GM10847 (cell line): ENCODE data around the gene MITD1.

Source experiments
- POLR2A ChIP-seq: IDR thresholded peaks from 2 replicates; pipeline ENCODE4 v1.6.1; 2011; ENCODE audit not compliant: insufficient read length; ENCODE audit errors: extremely low read depth

The MITD1 gene

DNA sequence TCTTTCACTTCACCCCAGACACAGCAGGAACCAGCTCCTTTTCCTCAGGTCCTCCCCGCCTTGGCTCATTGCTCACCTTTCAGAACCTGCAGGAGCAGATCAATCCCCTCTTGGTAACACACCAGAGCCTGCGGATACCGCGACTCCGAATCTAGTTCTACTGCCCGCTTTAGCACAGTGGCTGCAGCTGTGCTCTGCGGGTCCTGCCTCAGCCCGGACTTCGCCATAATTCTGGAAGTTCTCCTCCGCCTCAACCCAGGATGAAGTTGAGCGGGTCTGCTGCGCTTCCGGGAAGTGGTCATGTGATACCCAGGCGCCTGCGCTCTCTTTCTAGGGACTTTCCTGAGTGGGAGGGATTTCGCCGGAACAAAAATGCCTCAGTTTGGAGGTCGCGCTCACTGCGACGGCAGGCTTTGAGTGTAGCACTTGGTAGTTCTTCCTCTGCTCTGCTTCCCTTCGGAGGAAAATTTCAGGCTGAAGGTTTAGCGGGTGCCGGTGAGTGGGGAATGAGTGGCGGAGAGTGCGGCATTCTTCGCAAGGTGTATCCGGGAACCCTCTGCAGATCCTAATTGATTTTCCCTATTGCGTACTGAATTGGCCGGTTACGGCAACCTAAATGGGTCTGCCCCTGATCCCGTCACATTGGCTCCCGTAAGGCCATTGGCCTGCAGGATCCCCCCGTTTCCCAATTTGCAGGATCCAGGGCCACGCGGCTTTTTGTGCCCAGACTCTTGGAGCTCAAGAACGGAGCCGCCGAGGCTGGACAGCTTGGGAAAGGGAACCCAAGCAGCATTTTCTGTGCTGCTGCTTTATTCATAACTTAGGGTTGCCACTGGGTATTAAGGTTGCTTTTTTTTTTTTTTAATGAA, at the start of gene MITD1, which contains the start of gene MRPL30:
TSS of gene MITD1 (minus strand) at position 304 of the 869 bp plus-strand sequence. CDS start at position 227, 77 bp downstream.
TSS of gene MRPL30 (plus strand) at position 430 of the 869 bp plus-strand sequence. CDS start 5,020 bp downstream, outside the sequence.
- TF ChIP-seq POLR2A = peak; percentile 83

DNA sequence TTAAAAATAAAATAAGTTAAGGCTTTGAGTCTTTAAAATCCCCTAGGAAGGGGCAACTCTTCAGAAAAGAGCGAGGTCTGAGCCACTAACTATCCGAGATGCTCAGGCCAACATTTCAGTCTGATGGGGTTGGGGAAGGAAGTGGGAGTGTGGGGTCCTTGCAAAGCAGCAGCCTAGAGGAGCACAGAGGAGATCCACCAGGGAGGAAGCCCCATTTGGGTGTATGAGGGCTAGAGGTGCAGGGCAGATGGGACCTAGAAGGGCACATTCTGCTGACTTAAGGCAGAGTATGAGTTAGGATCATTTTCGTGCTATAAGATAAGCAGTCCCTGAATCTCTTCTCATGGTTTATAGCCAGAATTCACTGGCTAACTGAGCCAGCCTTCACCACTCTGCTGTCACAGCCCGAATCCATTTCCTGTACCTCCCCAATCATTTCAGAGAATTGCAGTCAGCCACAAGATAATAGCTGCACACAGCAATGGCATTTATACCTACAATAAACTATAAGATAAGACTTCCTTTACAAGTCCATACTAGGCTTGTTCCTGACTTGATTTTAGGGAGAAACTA, 37.2 kb upstream of the MITD1 start:
- no peak for TF ChIP-seq POLR2A

DNA sequence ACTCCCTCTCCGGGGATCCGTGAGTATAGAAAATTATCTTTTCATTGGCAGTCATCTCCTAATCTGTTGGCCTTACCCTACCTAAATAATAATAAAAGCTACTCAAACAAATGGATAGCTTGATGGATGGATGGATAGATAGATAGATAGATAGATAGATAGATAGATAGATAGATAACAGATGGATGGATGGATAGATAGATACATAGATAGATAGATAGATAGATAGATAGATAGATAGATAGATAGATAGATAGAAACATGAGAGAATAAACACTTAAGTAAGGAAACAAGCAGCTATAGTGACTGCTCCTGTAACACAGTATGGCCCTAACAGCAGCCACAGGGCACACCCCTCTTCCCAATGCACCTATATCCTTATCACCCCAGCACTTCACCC, 35.2 kb upstream of the MITD1 start:
- TF ChIP-seq POLR2A = no peak

DNA sequence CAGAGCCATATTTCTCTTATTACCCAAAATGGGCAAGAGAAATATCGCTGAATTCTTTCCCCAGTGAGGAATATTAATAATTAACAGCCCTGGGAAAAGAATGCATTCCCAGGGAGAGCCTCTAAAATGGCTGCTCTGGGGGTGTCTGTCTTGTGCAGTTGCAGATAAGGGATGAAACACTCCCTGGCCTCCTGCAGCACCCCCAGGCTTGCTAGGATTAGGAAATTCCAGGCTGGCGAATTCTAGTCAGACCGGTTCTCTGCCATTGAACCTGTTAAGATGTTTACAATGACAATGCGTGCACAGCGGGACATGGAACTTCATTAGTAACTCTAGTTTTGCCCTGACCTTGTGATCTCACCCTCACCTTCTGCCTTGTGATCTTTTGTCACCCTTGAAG, 24.6 kb upstream of the MITD1 start:
- TF ChIP-seq POLR2A = no peak

DNA sequence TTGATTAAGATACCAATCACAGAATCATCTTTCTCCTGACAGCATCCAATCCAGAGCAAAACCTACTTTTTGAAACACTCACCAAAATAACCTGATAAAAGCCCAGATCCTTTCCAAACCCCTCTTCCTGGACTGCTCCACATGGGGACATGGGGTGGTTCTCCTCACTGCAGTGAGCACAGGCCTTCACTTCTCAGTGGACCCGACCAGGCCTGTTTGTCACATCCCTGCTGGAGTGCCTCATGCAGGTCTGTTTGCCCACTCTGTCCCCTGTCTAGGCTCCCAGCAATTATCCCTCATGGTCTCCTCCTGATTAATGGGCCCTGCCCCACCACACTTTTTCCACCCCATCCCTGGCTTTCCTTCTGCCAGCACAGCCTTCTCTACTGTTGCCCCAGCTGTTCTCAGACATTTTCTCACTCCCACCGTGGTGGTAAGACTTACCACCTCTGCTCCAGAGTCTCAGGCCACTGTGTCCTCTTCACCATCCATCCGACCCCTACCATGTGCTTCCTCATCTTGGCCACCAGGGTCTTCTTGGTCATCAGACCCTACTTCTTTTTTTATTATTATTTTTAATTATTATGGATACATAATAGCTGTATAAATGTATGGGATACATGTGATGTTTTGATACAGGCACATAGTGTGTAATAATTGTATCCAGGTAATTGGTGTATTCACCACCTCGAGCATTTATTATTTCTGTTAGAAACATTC, 21.3 kb upstream of the MITD1 start:
- TF ChIP-seq POLR2A = no peak

DNA sequence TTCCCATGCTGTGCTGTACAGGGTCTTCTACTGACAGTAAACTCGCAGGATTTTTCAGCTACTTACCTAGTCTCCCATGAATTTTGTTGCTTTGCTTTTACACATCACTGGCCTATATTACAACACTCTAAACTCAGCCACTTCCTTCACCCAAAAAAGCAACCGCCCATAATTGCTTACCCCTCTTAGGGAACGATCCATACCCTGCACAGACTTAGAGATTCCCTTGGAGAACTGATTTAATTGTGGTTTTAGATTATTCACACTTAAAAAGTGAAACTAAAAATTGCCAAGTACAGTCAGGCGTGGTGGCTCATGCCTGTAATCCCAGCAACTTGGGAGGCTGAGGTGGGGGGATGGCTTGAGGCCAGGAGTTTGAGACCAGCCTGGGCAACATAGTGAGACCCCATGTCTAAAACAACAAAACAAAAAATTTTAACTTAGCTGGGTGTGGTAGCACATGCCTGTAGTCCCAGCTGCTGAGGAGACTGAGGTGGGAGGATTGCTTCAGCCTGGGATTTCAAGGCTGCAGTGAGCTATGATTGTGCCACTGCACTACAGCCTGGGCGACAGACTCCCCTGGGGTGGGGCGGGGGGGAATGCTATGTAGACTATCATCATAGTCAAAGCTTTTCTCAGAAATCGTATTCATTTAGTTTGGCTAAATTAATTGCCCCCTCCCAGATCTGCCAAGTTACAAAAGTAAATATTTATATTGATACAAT, 19.4 kb upstream of the MITD1 start:
- no peak for TF ChIP-seq POLR2A

DNA sequence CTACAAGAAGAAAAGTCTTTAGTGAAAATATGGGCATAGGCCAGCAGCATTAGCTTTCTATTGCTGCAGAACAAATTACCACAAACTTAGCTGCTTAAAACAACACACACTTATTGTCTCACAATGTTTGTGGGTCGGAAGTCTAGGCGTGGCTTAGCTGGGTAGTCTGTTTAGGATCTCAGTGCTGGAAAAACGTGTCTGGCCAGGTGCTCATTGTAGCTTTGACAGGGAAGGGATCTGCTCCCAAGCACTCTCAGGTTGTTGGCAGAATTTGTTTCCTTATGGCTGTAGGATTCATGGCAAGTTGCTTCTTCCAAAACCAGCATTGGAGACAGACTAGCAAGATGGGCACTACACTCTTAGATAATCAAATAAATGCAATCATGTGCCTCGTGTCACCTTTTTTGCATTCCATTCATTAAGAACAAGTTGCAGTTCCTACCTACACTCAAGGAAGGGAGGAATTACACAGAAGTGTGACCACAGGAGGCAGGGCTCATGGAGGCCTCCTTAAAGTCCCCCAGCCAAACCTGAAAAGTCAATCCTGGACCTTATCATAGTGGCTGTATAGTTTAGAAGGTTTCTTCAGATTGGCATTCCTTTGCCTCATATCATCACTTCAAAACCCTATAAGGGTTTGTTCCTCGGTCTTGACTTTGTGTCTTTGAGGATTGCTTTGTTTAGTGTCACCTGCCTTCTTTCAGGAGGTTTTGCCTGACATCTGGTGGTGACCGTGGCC, 17.4 kb upstream of the MITD1 start:
- TF ChIP-seq POLR2A = no peak

DNA sequence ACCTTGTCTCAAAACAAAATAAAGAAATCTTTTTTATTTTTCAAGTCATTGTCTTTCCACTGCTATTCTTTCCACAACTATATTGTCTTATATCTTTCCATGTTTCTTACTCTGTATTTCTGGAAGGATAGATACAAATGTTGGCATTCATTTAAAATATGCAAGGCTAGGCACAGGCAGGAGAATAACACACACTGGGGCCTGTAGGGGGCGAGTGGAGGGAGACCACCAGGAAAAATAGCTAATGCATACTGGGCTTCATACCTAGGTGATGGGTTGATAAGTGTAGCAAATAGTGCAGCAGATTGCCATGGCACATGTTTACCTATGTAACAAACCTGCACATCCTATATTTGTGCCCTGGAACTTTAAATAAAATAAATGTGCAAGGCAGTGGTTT, 9.7 kb upstream of the MITD1 start:
- TF ChIP-seq POLR2A = no peak

DNA sequence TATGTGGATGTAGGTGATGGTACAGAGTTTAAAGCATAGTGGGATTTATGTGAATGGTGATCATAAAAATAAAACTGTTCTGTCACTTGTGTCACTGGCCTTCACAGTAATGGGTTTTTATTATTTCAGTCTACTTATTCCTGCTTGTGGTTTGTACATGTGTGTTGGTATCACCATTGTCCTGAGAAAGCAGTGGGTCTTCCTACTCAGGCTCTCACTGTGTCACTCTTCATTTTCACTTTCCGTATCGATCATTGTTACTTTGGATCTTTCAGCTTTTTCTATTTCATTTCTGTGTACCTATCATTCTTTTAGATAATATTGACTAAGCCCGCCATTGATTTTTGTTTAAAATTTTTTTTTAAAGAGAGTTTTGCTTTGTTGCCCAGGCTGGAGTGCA, 7.5 kb upstream of the MITD1 start:
- TF ChIP-seq POLR2A = no peak

DNA sequence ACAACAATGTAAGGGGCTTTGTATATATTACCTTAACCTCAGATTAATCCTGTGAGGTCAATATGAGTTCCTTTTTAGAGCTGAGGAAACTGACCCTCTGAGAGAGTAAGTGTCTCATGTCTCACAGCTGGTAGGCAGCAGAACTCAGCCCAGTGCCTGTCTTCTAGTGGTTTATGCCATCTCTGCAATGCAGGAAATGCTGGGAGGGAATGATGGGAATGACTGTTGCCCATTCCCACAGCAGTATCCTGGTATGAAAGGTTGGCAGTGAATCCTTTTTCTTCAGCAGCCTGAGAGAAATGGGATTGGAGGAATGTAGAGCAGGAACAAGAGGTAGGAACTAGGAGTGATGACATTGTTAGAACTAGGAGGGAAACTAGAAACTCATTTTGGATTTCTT, 6.2 kb upstream of the MITD1 start:
- TF ChIP-seq POLR2A = no peak

DNA sequence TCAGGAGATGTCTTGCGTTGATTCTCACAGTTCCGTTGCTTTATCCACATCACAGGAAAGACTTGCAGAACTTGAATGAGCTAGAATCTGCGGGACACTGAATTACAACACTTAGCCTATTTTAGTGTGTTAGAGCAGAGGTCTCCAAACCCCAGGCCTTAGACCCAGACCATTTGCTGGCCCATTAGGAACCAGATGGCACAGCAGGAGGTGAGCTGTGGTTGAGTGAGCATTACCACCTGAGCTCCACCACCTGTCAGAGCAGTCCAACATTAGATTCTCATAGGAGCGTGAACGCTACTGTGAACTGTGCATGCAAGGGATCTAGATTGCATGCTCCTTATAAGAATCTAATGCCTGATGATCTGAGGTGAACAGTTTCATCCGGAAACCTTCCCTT, 4.0 kb upstream of the MITD1 start:
- no peak for TF ChIP-seq POLR2A

DNA sequence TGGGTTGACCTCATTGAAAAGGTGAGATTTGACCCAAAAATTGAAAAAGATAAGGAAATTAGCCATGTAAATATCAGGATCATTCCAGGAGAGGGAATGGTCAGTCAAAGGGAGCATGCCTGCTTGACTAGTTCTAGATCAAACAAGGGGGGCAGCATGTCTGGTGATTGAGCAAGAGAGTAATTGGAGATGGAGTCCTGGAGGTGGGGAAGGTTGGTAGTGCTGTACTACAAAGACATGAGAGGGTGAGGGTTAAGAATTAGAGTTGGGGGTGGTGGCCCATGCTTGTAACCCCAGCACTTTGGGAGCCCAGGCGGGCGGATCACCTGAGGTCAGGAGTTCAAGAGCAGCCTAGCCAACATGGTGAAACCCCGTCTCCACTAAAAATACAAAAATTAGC, 2.2 kb upstream of the MITD1 start:
- no peak for TF ChIP-seq POLR2A

DNA sequence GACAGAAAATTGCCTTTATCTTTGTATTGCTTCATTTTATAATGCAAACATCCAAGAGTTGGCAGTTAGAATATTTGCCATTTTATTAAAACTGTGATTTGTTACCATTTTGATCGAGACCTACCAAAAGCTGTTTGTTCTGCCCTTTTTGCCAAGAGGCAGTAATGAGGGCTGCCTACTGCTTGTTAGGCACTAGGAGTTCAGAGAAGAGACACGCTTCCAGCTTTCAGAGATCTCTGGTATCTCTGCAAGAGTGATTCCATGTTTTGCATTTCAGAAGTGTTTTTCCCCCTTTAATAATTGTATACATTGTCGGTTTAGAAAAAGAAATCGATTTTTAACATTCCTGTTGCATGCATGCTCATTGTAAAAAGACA, 754 bp upstream of the MITD1 start:
- no peak for TF ChIP-seq POLR2A

DNA sequence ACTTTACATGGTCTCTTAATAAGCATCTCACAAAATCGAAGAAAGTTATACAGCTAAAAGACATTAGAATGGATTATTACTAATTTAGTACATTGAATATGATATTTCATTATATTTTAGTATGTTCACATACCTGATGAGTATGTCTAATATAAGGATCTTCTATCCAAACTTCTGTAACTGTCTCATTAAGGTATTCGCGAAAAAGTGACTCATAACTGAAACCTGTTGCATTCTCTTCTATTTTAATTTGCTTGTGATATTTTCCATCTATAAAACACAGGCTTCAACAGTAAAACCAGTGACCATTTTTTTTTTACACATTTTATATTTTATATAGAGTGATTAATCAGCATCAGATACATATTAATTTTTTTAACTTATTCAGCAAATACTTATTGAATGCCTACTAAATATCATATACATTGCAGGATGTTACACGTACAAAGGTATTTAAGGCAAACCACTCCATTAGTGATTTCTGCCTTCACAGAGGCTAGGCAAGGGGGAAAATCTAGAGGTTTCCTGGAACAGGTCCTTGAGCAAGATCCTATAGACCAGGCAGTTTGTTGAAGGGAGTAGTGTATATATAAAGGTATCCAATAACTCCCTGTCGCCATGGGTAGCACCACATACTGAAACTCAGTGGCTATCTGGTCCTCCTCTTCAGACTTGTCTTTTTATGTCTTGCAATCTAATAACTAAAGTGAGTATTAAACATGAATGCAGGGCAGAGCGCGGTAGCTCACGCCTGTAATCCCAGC, 9.3 kb downstream of the MITD1 start:
- no peak for TF ChIP-seq POLR2A
